Panc1 (cell line): Measurements from ENCODE around the gene IGFBP6.

ENCODE experiments used
- CTCF ChIP-seq: fragments of 450-650 bp; IDR thresholded peaks from 2 replicates; pipeline ENCODE4 v1.5.1; 2017; ENCODE audit warnings: mild to moderate bottlenecking
- REST ChIP-seq, 2 experiments: IDR thresholded peaks; 2 replicates each; pipeline ENCODE4 v1.6.1; 2011 to 2012; ENCODE audit warnings: low read depth in 2 of 2, control low read depth in 1 of 2, low read length in 1 of 2, mild to moderate bottlenecking in 1 of 2, moderate library complexity in 1 of 2; ENCODE audit not compliant: insufficient read depth in 1 of 2

- TF ChIP-seq CTCF, result no peak
- no peak for TF ChIP-seq REST (IDR thresholded peaks at IDR 0.05; ENCODE audit: insufficient read depth in 1 of 2, low read depth in 2 of 2, low read length in 1 of 2)
Observed at GRCh38 chr12:53143355-53143754, 45.9 kb downstream of the IGFBP6 start.
